GM18505 (cell line): ENCODE measurements around the gene CELF4.

Source experiments
- ATAC-seq: cut with Tn5 transposase; IDR thresholded peaks from one replicate; pipeline ENCODE4 v1.9.1; 2021; ENCODE audit not compliant: unreplicated experiment
- POLR2A ChIP-seq: IDR thresholded peaks from 4 replicates; pipeline ENCODE4 v1.6.1; 2011; ENCODE audit warnings: borderline replicate concordance; ENCODE audit not compliant: insufficient read depth, insufficient read length; ENCODE audit errors: extremely low read depth

CELF4 gene

DNA sequence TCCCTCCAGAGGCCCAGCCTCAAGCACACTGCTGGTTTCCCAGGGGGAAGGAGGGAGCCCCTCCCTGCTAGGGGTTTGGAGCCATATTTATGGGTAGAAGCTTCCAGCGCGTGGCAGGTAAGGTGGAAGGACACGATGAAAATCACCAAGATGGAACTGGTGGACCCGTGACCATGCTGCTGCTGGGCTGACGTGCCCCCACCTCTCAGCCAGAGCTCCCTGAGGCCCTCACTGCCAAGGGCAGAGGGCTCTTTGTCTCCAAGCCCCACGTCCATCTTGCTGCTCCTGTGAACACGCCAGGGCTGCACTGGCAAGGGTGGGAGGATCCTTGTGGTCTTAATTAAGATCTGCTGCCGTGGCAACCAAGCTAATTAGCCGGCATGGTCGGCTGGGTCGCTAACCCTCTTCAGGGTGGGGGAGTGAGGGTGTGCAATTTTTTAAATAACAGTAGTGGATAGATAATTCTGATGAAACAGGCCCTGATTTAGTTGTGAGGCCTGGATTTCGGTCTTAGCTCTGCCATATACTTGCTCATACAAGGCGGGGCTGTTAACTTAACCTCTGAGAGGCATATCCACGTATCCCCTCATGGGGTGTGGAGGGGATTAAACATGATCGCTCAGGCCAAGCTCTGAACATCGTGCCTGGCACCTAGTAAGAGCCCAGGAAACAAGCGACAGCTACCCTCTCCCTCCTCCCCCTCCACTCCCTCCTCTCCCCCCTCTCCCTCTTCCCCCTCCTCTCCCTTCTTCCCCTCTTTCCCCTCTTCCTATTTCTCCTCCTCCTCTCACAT is 232.8 kb downstream of the CELF4 start:
- no peak for ATAC-seq
- TF ChIP-seq POLR2A = no peak

DNA sequence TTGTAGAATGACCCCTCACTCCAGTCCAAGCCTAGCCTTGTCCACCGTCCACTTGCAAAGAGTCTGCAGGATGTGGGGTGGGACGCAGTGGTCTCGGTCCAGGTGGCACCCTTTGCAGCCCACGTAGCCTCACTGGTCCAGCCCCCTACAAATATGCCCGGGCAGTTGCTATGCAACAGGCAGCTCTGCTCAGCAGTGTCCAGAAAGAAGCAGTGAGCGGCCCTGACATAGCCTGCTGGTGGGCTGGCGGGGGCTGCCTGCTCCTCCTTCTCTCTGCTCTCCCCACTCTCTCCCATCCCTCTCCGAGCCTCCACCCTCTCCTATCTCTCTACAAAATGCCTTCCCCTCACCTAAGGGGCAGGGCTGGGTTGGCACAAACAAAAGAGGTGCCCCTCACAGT is 233.4 kb downstream of the CELF4 start:
- ATAC-seq = no peak
- no peak for TF ChIP-seq POLR2A

DNA sequence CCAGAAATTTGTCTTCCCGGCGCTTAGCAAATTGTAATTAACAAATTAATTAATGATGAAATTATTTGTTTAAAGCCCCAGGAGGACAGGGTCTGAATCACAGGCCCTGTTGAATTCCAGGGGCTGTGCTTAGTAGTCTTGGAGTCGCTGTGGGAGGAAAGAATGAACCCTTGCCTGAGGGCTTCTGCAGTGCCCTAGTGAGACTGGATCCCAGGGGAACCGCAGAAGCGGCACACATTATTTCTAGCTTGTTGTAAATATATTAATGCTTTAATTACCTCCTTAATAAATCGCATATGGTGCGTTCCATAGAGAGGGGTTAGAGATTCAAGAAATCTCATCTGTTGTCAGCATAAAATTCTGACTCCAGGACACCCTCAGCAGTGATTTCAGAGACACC is 235.4 kb downstream of the CELF4 start:
- TF ChIP-seq POLR2A = no peak
- no peak for ATAC-seq

DNA sequence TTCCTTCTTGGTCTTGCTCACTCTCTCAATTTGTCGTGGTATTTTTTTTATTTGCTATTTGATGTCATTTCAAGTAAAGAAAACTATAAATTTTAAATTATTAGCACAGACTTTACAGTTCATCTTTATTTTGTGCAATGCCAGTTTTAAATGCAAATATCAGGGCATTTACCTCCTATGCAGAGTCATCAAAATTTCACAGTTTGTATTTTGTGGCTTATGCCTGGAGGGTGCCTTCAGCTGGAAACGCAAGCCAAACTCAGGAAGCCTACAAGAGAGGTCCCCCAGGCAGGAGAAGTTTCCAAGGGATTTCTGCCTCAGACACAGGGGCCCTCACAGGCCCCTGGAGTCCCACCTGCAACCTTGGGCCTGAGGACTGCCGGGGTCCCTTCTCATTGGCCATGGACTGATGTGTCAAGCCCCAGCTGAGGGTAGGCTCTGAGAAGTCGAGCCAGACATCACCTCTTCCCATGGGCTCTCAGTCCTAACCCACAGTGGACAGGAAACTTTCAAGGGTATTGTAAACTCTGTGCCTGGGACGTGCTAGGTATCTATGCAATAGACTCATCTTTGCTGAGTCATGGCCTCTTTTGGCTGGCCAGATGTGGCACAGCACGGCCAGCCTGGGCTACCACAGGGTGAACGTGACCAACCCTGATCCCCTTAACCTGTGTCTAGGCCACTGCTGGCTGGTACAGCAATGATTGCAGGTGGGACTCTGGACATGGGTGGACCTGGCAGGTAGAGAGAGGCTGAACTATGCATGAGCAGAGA is 236.5 kb downstream of the CELF4 start:
- no peak for TF ChIP-seq POLR2A

DNA sequence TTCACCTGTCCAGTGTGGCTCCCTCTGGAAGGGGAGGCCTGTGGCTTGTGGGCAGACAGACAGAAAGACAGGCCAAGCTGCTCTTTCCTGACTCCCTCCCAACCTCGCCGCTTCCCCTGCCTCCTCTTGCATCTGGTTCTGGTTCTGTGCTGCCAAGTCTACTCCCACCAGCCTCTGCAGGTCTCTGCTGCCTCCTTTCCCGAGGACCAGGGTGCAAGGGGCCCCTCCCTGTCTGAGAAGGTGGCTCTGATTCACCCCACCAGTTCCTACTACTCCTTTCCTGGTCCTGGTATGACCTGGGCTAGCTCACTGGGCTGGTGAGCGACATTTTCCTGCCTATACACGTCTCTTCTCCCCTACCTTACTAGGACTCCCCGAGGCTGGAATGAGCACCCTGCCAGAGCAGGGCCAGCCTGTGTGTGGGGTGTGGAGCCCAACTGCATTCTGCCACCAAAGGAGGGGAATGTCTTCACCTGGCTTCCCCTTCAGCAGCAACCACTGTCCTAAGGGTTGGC is 238.5 kb downstream of the CELF4 start:
- no peak for ATAC-seq
- TF ChIP-seq POLR2A = no peak

More for the DNA sequence above, 236.5 kb downstream of the CELF4 start:
- no peak for ATAC-seq

DNA sequence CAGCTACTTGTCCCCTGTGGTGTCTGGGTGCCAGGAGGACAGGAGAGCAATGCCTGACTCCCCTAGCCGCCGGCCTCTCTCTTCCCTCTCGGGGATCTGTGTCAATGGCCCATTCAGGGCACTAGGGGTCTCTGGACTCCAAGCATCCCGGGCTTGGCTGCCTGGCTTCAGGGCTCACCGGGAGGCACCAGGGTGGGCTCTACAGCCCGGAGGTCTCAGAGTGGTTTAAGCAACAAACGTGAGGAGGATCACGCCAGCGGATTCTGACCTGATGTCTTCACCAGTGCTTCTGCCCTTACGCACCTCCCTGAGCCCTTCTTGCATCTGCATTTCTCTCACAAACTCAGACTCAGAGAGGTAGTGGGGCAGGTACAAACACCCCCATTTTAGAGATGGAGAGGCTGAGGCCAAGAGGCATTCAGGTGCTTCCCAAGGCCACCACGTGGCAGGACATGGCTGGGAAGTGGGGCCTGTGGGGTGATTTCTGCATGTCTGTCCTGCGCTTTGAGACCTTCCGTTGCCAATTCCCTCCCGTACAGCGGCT is 243.0 kb downstream of the CELF4 start:
- ATAC-seq = peak; percentile 78
- TF ChIP-seq POLR2A = no peak

DNA sequence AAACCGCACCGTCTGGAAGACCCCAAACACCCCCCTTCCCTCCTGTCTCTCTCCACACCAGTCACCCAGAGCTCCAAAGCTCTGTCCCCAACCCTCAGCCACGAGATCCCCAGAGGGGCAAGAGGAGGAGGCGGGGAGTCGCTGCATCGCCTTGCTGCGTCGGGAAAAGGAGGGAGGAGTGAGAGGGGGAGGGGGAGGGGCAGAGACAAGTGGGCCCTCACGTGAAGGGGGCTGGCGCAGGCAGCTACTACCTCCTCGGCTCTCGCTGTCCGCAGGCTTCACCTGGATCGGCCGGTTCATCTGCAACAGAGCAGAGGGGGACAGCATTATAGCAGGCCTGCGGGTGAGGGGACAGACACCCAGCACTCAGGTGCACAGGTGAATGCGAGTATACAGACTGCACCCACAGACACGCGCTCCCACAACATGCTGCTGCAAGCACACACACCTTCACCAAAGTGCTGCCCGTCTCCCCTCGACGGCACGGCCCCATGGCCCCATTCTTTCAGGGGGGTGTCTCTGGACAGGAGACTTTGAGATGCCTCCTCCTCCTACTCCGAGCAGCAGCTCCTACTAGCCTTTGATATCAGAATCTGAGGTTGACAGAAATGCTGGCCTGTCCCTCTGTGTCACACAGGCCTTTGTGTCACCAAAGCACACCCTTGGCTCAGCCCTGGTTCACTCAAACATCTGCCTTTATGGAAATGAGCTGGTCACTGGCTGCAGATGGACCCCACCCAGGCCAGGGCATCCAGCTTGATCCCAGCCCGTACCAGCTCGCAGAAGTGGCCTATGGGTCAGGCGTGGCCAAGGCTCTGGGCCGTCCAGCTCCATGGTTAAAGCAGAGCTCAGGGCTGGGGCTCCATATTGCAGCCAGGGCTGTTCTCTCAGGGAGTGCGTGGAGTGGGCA is 243.8 kb downstream of the CELF4 start:
- ATAC-seq = no peak
- no peak for TF ChIP-seq POLR2A

DNA sequence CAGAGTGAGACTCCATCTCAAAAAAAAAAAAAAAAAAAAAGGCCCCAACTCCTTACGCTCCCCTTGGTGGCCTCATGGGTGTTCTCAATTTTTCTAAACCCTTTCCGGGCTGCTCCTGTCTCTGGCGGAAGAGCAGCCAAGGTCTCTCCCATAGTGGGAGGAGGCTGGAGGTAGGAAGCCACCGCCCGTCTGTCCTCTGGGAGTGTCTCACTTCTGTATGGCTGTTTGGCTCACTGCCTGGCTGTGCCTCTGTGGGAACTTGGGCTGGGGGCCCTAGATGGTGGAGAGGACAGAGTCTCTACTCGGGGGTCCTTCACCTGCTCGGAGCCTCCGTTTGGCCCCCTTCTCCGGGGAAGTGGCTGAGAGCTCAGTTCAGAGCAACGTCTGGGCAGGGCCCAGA is 245.3 kb downstream of the CELF4 start:
- no peak for ATAC-seq

DNA sequence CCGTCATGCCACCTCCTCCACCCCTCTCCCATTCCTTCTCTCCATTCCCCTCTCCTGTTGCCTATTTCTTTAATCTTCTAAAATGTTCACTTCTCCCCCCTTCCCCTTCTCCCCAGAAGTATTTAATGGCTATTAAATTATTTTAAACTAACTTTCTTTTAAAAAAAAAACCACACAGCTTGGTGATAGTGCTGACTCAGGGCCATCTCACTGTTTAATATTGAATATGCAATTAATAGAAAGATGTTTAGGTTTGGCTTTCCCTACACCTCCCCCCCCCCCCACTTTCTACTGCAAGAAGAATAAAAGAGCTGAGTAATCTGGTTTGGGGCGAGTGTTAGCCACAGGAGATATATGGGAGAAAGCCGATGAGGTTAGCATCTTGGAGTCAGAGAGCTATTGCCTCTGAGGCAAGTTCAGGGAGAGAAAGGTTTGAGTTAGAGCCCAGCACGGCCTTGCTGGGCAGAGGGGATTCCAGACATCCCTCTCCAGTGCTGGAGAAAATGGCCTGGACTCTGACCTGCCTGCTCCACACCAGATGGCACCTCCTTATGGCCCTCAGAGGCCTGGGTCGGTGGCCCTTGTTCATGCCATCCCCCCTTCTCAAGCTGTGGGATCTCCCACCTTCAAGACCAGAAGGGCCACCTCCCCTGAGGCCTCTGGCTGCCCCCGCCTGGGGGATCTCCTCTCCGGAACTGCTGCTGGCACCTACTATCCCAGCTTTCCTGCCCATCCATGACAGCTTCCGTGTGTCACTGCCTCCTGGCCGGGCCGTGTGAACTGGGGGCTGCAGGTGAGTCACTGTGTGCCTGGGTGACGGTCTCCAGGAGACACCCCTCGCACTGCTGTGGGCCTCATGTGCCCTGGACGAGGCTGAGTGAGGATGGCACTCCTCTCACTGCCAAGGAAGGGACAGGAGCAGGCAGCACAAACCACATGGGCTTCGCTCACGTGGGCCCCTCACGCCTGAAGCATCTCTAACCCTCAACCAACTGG is 246.9 kb downstream of the CELF4 start:
- ATAC-seq = no peak
- no peak for TF ChIP-seq POLR2A

More for the DNA sequence above, 245.3 kb downstream of the CELF4 start:
- TF ChIP-seq POLR2A = no peak

DNA sequence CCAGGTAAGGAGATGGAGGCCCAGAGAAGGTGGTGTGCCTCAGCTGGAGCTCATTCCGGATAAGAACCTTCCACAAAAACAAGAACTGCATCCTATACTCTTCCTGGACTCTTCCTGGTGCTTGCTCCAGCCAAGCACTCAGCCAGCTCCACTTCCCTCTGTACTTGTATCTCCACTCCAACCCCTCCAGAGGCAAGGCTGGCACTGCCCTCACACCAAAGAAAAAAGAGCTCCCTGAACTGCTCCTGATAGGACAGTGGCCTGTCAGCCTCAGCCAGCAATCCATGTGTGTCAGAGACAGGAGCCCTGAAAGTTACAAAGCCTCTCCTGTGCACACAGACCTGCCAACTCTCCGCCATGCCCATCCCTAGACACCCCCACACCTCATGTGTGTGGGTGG is 248.1 kb downstream of the CELF4 start:
- no peak for ATAC-seq
- no peak for TF ChIP-seq POLR2A

DNA sequence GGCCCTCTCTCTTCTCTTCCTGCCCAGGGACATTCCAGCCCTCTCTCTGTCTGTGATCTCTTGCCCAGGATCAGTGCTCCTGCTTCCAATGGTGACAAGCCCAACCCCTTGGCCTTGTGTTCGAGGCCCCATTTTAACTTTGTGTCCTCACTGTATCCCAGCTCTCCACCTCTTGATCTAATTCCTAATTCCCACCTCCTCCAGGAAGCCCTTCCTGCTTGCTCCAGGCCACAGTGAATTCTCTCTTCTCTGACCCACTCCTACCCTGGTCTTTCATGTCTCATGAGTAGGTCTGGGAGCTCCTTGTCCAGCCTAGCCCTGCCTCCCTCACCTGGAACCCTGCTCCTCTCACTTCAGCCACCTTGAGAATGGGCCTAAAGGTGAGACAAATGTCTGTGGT is 249.1 kb downstream of the CELF4 start:
- no peak for TF ChIP-seq POLR2A
- no peak for ATAC-seq

DNA sequence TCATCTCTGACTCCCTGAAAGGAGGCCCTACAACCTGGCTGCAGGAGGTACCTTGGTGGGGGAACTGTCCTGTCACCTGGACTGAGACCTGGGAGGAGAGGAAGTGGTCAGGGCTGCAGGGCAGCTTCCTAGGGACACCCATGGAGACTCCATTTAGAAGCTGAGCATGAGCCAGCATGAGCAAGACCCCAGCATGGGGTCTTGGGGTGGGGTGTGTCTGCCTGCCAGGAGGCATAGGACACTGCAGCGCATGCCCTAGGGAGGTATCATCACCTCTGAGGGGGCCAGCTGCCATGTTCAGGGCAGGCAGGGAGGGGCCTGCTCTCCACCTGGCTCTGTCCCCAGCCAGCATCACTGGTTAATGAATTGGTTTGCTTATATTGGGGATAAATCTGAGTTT is 249.7 kb downstream of the CELF4 start:
- TF ChIP-seq POLR2A = no peak
- no peak for ATAC-seq
